WI38 (cell line): ENCODE measurements around the gene SMNDC1.

Experiments
- H3K4me3 ChIP-seq: 2 replicates; pipeline ENCODE4 v1.5.1; 2011; ENCODE audit warnings: low read depth, mild to moderate bottlenecking, control low read depth, low read length
- TF ChIP-seq, protein P1 (sequence below): IDR thresholded peaks from 2 replicates; pipeline ENCODE4 v1.5.1; 2012; ENCODE audit warnings: low read depth, mild to moderate bottlenecking, control low read depth, low read length

Gene SMNDC1

DNA sequence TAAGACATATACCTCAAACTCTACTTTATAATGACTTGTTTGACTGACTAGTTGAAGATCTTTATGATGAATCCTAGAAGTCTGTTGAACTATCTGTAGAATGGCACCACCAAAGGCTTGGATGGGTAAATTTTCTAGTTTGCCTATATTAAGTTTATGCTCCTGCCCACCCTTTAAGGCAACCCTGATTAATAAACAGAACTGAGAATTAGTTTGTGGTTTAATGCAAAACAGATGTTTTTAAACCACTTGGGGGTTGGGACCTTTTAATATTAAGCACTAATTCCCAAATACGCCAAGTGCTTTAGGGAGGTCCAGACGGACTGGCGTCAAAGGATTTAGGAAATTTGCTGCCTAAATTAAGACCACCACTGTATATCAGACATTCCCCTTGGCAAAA lies 20.5 kb downstream of the SMNDC1 start:
- TF ChIP-seq, protein P1, sequence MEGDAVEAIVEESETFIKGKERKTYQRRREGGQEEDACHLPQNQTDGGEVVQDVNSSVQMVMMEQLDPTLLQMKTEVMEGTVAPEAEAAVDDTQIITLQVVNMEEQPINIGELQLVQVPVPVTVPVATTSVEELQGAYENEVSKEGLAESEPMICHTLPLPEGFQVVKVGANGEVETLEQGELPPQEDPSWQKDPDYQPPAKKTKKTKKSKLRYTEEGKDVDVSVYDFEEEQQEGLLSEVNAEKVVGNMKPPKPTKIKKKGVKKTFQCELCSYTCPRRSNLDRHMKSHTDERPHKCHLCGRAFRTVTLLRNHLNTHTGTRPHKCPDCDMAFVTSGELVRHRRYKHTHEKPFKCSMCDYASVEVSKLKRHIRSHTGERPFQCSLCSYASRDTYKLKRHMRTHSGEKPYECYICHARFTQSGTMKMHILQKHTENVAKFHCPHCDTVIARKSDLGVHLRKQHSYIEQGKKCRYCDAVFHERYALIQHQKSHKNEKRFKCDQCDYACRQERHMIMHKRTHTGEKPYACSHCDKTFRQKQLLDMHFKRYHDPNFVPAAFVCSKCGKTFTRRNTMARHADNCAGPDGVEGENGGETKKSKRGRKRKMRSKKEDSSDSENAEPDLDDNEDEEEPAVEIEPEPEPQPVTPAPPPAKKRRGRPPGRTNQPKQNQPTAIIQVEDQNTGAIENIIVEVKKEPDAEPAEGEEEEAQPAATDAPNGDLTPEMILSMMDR, result no peak
- H3K4me3 ChIP-seq, result no peak overlapping the region

- TF ChIP-seq, protein P1, result peak; percentile 53
- no peak overlapping the region for H3K4me3 ChIP-seq
Observed at GRCh38 chr10:110279407-110279986, 25.2 kb downstream of the SMNDC1 start.

DNA sequence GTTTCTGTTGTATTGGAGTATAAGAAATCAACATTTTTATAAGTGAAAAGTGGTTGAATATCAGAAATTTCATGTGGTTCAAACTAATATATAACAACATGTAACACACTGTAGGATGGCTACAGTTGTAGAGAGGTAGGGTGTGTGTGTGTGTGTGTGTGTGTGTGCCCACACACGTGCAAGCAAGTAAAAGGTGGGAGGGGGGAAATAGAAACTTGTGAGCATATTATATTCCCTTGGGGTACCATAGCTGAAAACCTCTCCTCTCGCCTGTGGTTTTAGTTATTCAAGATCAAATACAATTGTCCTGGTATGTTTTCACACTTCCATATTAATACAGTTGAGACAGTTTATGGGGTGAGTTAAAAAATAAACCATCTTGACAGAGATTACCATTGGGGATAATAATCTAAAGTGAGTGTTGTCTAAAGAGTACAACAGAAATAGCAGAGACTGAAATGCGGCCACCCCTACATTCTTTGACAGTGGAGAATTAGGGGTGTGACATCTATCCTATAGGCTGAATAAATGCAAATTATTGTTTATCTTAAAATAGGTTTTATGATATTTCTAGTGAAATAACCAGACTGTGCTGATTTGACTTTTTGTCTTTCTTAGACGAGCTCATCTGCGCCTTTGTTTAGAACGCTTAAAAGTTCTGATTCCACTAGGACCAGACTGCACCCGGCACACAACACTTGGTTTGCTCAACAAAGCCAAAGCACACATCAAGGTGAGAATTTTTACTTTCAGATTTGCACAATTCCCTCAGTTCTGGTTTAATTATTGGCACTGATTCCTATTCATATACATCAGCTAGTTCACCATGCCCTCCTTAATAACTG lies 25.9 kb downstream of the SMNDC1 start:
- TF ChIP-seq, protein P1, result no peak

GRCh38 chr10:110277591-110277990 lies 27.1 kb downstream of the SMNDC1 start:
- TF ChIP-seq, protein P1, result no peak
- H3K4me3 ChIP-seq, result no peak overlapping the region

More for the DNA sequence above, 25.9 kb downstream of the SMNDC1 start:
- H3K4me3 ChIP-seq, result no peak overlapping the region

GRCh38 chr10:110276603-110277002 lies 28.1 kb downstream of the SMNDC1 start:
- H3K4me3 ChIP-seq, result no peak overlapping the region
- TF ChIP-seq, protein P1, result no peak

DNA sequence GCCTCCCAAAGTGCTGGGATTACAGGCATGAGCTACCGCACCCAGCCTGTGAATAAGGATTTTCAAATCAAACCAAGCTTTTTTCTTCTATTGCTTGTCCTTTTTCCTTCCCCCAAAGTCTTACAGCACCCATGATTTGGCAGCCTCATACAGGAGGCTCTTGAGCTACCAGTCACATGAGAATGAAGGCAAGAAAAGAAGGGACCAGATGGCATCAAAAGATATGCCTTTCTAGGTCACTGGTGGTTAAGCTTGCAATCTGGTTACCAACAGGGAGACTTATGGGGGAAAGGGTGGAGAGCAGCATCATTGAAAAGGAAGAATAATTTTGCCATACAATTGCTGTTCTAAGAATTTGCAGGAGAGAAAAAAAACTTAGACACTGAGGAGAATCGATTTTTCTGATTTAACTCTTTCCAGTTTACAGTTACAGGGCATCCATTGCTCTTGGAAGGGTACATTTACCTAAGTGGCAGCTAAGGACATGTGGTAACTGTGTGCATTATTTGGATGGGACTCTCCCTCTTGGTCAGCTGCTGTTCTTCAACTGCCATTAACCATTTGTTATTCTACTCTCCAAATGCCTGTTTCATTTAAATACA lies 29.5 kb downstream of the SMNDC1 start:
- TF ChIP-seq, protein P1, result no peak

GRCh38 chr10:110274647-110275046 lies 30.1 kb downstream of the SMNDC1 start:
- TF ChIP-seq, protein P1, result no peak
- H3K4me3 ChIP-seq, result no peak overlapping the region

More for the DNA sequence above, 29.5 kb downstream of the SMNDC1 start:
- H3K4me3 ChIP-seq, result no peak overlapping the region
